Activated CD4-positive, alpha-beta T cell treated with anti-CD3 and anti-CD28 coated beads for 1 hour (primary cell): Measurements from ENCODE around the gene NARF.

Experiments
- DNase-seq: peaks from one replicate; pipeline ENCODE4 v3.0.0-alpha.2; 2020

NARF gene

GRCh38 chr17:82479602-82480001 lies 21.1 kb downstream of the NARF start:
- DNase-seq, result no peak

- no peak for DNase-seq
These were observed 21.8 kb downstream of the NARF start for GRCh38 chr17:82480318-82480717.

GRCh38 chr17:82483204-82483660 lies 24.7 kb downstream of the NARF start:
- no peak for DNase-seq

- DNase-seq, result no peak
These were observed 25.3 kb downstream of the NARF start for GRCh38 chr17:82483836-82484235.

GRCh38 chr17:82486231-82487094 lies 27.9 kb downstream of the NARF start:
- no peak for DNase-seq

- no peak for DNase-seq
These were observed 29.4 kb downstream of the NARF start for GRCh38 chr17:82487910-82488309.

GRCh38 chr17:82489117-82489516 lies 30.6 kb downstream of the NARF start:
- no peak for DNase-seq

GRCh38 chr17:82489851-82490511 lies 31.4 kb downstream of the NARF start:
- DNase-seq, result no peak

GRCh38 chr17:82490512-82491195 lies 32.1 kb downstream of the NARF start:
- DNase-seq, result no peak

GRCh38 chr17:82491196-82491530 lies 32.6 kb downstream of the NARF start:
- no peak for DNase-seq

- no peak for DNase-seq
These were observed 33.0 kb downstream of the NARF start for GRCh38 chr17:82491533-82491932.

- DNase-seq, result no peak
These were observed 34.2 kb downstream of the NARF start for GRCh38 chr17:82492643-82493225.

GRCh38 chr17:82493226-82493781 lies 34.8 kb downstream of the NARF start:
- DNase-seq, result no peak

- peak; percentile 82 for DNase-seq
These were observed 35.9 kb downstream of the NARF start for GRCh38 chr17:82494236-82495055.

GRCh38 chr17:82495844-82496528 lies 37.4 kb downstream of the NARF start:
- no peak for DNase-seq

- peak; percentile 81 for DNase-seq
These were observed 38.2 kb downstream of the NARF start for GRCh38 chr17:82496529-82497434.

- peak; percentile 23 for DNase-seq
These were observed 39.2 kb downstream of the NARF start for GRCh38 chr17:82497483-82498405.

GRCh38 chr17:82502207-82502606 lies 43.7 kb downstream of the NARF start:
- no peak for DNase-seq

- no peak for DNase-seq
These were observed 44.7 kb downstream of the NARF start for GRCh38 chr17:82503094-82503727.
